RKO (cell line): Measurements from ENCODE around the gene FOXO1.
A peak's percentile ranks its signal among the peaks of the same experiment; 100 is the strongest.

Source experiments
- DNase-seq: peaks from one replicate; pipeline ENCODE4 v3.0.0-alpha.2; 2016; ENCODE audit warnings: low spot score

FOXO1 gene

GRCh38 chr13:40508767-40509342 lies 157.6 kb downstream of the FOXO1 start:
- DNase-seq: peak; percentile 2

- no peak for DNase-seq
Observed at GRCh38 chr13:40508127-40508526, 158.3 kb downstream of the FOXO1 start.

- no peak for DNase-seq
Observed at GRCh38 chr13:40506592-40507446, 159.6 kb downstream of the FOXO1 start.
